Esophagus squamous epithelium (tissue), 4 donors: Measurements from ENCODE around the gene CTSA.

Source experiments
- CTCF ChIP-seq, 6 experiments: fragments of 450-650 bp in 4 of 6; fragments of 200-600 bp in 2 of 6; sonication (generic) in 2 of 6; IDR thresholded peaks; one replicate each; pipeline ENCODE4 v1.5.1; 2016 to 2019; ENCODE audit warnings: antibody characterized with exemption in 6 of 6, mild to moderate bottlenecking in 4 of 6, moderate library complexity in 4 of 6
- POLR2A ChIP-seq, 4 donors: fragments of 450-650 bp; IDR thresholded peaks; one replicate each; pipeline ENCODE4 v1.6.1; 2017; ENCODE audit warnings: antibody characterized with exemption in 4 of 4, mild to moderate bottlenecking in 4 of 4, moderate library complexity in 3 of 4

GRCh38 chr20:45934046-45934585 lies 43.0 kb downstream of the CTSA start:
- no peak for TF ChIP-seq CTCF (IDR thresholded peaks at IDR 0.05)
- TF ChIP-seq POLR2A (IDR thresholded peaks at IDR 0.05), result no peak
